ENCODE results near the gene APOE. TPM values are rescaled to one million over a fixed set of nuclear protein-coding genes. Genes with fewer than 3 reads are reported as not detected.

APOE gene
- total and polyA plus RNA-seq, 9 of the 15 experiments (the other 6 are each of a cell fraction or from before 2014, with no cell fraction given) = 0.14 to 180 (median 58.1) TPM; not detected in 1

DNA sequence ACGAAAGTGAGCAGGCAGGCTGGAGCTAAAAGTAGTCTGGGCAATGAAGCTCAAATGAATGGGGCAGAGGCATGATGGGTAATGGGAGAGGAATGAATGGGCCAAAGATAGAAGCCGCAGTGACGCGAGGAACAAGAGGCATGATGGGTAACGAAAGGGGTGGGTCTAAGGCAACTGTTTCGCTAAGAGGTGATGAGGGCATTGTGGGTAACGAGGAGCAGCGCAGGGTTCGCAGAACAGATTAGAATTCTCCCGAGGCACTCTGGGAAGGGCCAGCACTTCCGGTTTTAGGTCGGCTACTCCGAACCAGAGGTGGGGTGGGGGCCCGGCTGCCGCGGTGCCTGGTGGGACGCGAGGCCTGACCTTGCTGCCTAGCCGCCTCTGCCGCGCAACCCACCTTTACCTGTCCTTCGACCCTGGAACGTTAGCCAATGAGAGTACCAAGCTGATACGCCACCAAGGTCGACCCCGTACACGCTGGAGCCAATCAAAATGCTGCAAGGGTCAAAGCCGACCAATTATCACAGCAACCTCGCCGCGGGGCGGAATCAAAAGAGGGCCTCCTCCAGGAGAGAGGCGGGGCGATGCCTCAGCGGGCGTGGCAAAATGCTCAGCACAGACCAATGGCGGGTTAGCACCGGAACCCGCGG is 15.1 kb upstream of the APOE start (continued):
- TF ChIP-seq ZNF57 (CRISPR knock-in tag; IDR thresholded peaks at IDR 0.05) (no peak), RBM25 (IDR thresholded peaks at IDR 0.05; ENCODE audit: low read depth, low read length, severe bottlenecking) (no peak), TCF3 (CRISPR knock-in tag; IDR thresholded peaks at IDR 0.05) (peak; percentile 46; the same call in 1 of the 2 replicates), KLF10 (CRISPR knock-in tag; IDR thresholded peaks at IDR 0.05) (no peak), HLTF (IDR thresholded peaks at IDR 0.05) (no peak), NCOR1 (IDR thresholded peaks at IDR 0.05) (no peak), U2AF2 (optimal IDR thresholded peaks at IDR 0.05; ENCODE audit: low read depth, low read length) (no peak), ZNF232 (CRISPR knock-in tag; IDR thresholded peaks at IDR 0.05) (no peak), GTF2E2 (tag; IDR thresholded peaks at IDR 0.05) (no peak; the same call in 1 of the 2 replicates), FOXK1 (CRISPR knock-in tag; IDR thresholded peaks at IDR 0.05; ENCODE audit: borderline replicate concordance) (no peak)
- TF ChIP-seq, protein P1, sequence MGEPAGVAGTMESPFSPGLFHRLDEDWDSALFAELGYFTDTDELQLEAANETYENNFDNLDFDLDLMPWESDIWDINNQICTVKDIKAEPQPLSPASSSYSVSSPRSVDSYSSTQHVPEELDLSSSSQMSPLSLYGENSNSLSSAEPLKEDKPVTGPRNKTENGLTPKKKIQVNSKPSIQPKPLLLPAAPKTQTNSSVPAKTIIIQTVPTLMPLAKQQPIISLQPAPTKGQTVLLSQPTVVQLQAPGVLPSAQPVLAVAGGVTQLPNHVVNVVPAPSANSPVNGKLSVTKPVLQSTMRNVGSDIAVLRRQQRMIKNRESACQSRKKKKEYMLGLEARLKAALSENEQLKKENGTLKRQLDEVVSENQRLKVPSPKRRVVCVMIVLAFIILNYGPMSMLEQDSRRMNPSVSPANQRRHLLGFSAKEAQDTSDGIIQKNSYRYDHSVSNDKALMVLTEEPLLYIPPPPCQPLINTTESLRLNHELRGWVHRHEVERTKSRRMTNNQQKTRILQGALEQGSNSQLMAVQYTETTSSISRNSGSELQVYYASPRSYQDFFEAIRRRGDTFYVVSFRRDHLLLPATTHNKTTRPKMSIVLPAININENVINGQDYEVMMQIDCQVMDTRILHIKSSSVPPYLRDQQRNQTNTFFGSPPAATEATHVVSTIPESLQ (CRISPR knock-in tag; IDR thresholded peaks at IDR 0.05) = 0 out of 2 replicates have a peak, but pooled peaks have one; percentile 59
- TF ChIP-seq, protein P2, sequence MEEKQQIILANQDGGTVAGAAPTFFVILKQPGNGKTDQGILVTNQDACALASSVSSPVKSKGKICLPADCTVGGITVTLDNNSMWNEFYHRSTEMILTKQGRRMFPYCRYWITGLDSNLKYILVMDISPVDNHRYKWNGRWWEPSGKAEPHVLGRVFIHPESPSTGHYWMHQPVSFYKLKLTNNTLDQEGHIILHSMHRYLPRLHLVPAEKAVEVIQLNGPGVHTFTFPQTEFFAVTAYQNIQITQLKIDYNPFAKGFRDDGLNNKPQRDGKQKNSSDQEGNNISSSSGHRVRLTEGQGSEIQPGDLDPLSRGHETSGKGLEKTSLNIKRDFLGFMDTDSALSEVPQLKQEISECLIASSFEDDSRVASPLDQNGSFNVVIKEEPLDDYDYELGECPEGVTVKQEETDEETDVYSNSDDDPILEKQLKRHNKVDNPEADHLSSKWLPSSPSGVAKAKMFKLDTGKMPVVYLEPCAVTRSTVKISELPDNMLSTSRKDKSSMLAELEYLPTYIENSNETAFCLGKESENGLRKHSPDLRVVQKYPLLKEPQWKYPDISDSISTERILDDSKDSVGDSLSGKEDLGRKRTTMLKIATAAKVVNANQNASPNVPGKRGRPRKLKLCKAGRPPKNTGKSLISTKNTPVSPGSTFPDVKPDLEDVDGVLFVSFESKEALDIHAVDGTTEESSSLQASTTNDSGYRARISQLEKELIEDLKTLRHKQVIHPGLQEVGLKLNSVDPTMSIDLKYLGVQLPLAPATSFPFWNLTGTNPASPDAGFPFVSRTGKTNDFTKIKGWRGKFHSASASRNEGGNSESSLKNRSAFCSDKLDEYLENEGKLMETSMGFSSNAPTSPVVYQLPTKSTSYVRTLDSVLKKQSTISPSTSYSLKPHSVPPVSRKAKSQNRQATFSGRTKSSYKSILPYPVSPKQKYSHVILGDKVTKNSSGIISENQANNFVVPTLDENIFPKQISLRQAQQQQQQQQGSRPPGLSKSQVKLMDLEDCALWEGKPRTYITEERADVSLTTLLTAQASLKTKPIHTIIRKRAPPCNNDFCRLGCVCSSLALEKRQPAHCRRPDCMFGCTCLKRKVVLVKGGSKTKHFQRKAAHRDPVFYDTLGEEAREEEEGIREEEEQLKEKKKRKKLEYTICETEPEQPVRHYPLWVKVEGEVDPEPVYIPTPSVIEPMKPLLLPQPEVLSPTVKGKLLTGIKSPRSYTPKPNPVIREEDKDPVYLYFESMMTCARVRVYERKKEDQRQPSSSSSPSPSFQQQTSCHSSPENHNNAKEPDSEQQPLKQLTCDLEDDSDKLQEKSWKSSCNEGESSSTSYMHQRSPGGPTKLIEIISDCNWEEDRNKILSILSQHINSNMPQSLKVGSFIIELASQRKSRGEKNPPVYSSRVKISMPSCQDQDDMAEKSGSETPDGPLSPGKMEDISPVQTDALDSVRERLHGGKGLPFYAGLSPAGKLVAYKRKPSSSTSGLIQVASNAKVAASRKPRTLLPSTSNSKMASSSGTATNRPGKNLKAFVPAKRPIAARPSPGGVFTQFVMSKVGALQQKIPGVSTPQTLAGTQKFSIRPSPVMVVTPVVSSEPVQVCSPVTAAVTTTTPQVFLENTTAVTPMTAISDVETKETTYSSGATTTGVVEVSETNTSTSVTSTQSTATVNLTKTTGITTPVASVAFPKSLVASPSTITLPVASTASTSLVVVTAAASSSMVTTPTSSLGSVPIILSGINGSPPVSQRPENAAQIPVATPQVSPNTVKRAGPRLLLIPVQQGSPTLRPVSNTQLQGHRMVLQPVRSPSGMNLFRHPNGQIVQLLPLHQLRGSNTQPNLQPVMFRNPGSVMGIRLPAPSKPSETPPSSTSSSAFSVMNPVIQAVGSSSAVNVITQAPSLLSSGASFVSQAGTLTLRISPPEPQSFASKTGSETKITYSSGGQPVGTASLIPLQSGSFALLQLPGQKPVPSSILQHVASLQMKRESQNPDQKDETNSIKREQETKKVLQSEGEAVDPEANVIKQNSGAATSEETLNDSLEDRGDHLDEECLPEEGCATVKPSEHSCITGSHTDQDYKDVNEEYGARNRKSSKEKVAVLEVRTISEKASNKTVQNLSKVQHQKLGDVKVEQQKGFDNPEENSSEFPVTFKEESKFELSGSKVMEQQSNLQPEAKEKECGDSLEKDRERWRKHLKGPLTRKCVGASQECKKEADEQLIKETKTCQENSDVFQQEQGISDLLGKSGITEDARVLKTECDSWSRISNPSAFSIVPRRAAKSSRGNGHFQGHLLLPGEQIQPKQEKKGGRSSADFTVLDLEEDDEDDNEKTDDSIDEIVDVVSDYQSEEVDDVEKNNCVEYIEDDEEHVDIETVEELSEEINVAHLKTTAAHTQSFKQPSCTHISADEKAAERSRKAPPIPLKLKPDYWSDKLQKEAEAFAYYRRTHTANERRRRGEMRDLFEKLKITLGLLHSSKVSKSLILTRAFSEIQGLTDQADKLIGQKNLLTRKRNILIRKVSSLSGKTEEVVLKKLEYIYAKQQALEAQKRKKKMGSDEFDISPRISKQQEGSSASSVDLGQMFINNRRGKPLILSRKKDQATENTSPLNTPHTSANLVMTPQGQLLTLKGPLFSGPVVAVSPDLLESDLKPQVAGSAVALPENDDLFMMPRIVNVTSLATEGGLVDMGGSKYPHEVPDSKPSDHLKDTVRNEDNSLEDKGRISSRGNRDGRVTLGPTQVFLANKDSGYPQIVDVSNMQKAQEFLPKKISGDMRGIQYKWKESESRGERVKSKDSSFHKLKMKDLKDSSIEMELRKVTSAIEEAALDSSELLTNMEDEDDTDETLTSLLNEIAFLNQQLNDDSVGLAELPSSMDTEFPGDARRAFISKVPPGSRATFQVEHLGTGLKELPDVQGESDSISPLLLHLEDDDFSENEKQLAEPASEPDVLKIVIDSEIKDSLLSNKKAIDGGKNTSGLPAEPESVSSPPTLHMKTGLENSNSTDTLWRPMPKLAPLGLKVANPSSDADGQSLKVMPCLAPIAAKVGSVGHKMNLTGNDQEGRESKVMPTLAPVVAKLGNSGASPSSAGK (IDR thresholded peaks at IDR 0.05) = no peak
- TF ChIP-seq, protein P3, sequence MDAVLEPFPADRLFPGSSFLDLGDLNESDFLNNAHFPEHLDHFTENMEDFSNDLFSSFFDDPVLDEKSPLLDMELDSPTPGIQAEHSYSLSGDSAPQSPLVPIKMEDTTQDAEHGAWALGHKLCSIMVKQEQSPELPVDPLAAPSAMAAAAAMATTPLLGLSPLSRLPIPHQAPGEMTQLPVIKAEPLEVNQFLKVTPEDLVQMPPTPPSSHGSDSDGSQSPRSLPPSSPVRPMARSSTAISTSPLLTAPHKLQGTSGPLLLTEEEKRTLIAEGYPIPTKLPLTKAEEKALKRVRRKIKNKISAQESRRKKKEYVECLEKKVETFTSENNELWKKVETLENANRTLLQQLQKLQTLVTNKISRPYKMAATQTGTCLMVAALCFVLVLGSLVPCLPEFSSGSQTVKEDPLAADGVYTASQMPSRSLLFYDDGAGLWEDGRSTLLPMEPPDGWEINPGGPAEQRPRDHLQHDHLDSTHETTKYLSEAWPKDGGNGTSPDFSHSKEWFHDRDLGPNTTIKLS (IDR thresholded peaks at IDR 0.05; ENCODE audit: borderline replicate concordance, low read depth) = peak; percentile 71; the same call in 1 of the 2 replicates
